ENCODE data around the gene ACTL10.
A peak's percentile ranks its signal among the peaks of the same experiment; 100 is the strongest.

The ACTL10 gene

GRCh38 chr20:33666293-33667244 lies at the start of gene ACTL10:
Gene ACTL10 (plus strand): TSS chr20:33666943. CDS start chr20:33667498, 555 bp downstream.
- H3K4me3 ChIP-seq (ENCODE audit: low read depth, low read length): peak within 1 kb of the TSS; percentile 73

GRCh38 chr20:33621717-33622400 lies 44.9 kb upstream of the ACTL10 start:
- TF ChIP-seq CTCF (IDR thresholded peaks at IDR 0.05; ENCODE audit: borderline replicate concordance, insufficient read depth, low read depth, low read length): no peak

More at GRCh38 chr20:33666293-33667244, at the start of gene ACTL10:
- peak; percentile 29; the same call in 1 of the 2 replicates for TF ChIP-seq CTCF (IDR thresholded peaks at IDR 0.05; ENCODE audit: borderline replicate concordance, insufficient read depth, low read depth, low read length)

GRCh38 chr20:33622705-33623365 lies 43.9 kb upstream of the ACTL10 start:
- no peak for TF ChIP-seq CTCF (IDR thresholded peaks at IDR 0.05; ENCODE audit: borderline replicate concordance, insufficient read depth, low read depth, low read length)
- no peak overlapping the region for H3K4me3 ChIP-seq (ENCODE audit: low read depth, low read length)

More at GRCh38 chr20:33621717-33622400, 44.9 kb upstream of the ACTL10 start:
- no peak overlapping the region for H3K4me3 ChIP-seq (ENCODE audit: low read depth, low read length)

- no peak for TF ChIP-seq CTCF (IDR thresholded peaks at IDR 0.05; ENCODE audit: borderline replicate concordance, insufficient read depth, low read depth, low read length)
- H3K4me3 ChIP-seq (ENCODE audit: low read depth, low read length): no peak overlapping the region
Observed at GRCh38 chr20:33624399-33624798, 42.3 kb upstream of the ACTL10 start.

GRCh38 chr20:33626190-33626589 lies 40.6 kb upstream of the ACTL10 start:
- no peak overlapping the region for H3K4me3 ChIP-seq (ENCODE audit: low read depth, low read length)
- no peak for TF ChIP-seq CTCF (IDR thresholded peaks at IDR 0.05; ENCODE audit: borderline replicate concordance, insufficient read depth, low read depth, low read length)

- no peak for TF ChIP-seq CTCF (IDR thresholded peaks at IDR 0.05; ENCODE audit: borderline replicate concordance, insufficient read depth, low read depth, low read length)
Observed at GRCh38 chr20:33627577-33628216, 39.0 kb upstream of the ACTL10 start.

More at GRCh38 chr20:33627577-33628216, 39.0 kb upstream of the ACTL10 start:
- no peak overlapping the region for H3K4me3 ChIP-seq (ENCODE audit: low read depth, low read length)
